Endodermal cell (in vitro differentiated cells): ENCODE data around the gene ESRRA. TPM values are rescaled to one million over a fixed set of nuclear protein-coding genes. Genes with fewer than 3 reads are reported as not detected.

Experiments used
- DNase-seq: peaks from one replicate; pipeline ENCODE4 v3.0.0-alpha.2; 2017
- H3K27ac ChIP-seq: 2 replicates; pipeline ENCODE4 v1.5.1; 2013; ENCODE audit warnings: mild to moderate bottlenecking, low read depth, low read length, moderate library complexity
- H3K27me3 ChIP-seq: 2 replicates; pipeline ENCODE4 v1.6.1; 2013; ENCODE audit warnings: mild to moderate bottlenecking, low read length, moderate library complexity; ENCODE audit not compliant: insufficient read depth, control insufficient read depth, poor library complexity, severe bottlenecking
- H3K36me3 ChIP-seq: 2 replicates; pipeline ENCODE4 v1.7.0; 2013; ENCODE audit warnings: mild to moderate bottlenecking, low read length, moderate library complexity; ENCODE audit not compliant: control insufficient read depth, insufficient read depth
- H3K4me1 ChIP-seq: one replicate; pipeline ENCODE4 v1.7.0; 2013; ENCODE audit warnings: low read length; ENCODE audit not compliant: control insufficient read depth, insufficient read depth
- H3K4me3 ChIP-seq: 2 replicates; pipeline ENCODE4 v1.5.1; 2013; ENCODE audit warnings: mild to moderate bottlenecking, low read length, moderate library complexity
- H3K9ac ChIP-seq: 2 replicates; pipeline ENCODE4 v1.6.1; 2013; ENCODE audit warnings: mild to moderate bottlenecking, low read length, moderate library complexity; ENCODE audit not compliant: poor library complexity, severe bottlenecking; ENCODE audit errors: extremely low read depth
- H3K9me3 ChIP-seq: 2 replicates; pipeline ENCODE4 v1.6.1; 2013; ENCODE audit warnings: mild to moderate bottlenecking, low read length, moderate library complexity; ENCODE audit not compliant: control insufficient read depth
- H3K27ac Mint-ChIP-seq: 2 replicates; pipeline ENCODE4 v1.8.0; 2020; ENCODE audit warnings: mixed read lengths
- H3K27me3 Mint-ChIP-seq: 2 replicates; pipeline ENCODE4 v1.8.0; 2021; ENCODE audit warnings: mild to moderate bottlenecking, mixed read lengths; ENCODE audit not compliant: insufficient read depth
- H3K36me3 Mint-ChIP-seq: 2 replicates; pipeline ENCODE4 v1.8.0; 2020; ENCODE audit warnings: low read depth, mixed read lengths
- H3K4me1 Mint-ChIP-seq: 2 replicates; pipeline ENCODE4 v1.8.0; 2020; ENCODE audit warnings: mixed read lengths
- H3K4me3 Mint-ChIP-seq: 2 replicates; pipeline ENCODE4 v1.8.0; 2020; ENCODE audit warnings: mild to moderate bottlenecking, moderate library complexity, mixed read lengths
- H3K9me3 Mint-ChIP-seq: 2 replicates; pipeline ENCODE4 v1.8.0; 2020; ENCODE audit warnings: mild to moderate bottlenecking, mixed read lengths
- CTCF ChIP-seq: fragments of 200-600 bp; sonication (generic); conservative IDR thresholded peaks from 2 replicates; pipeline ENCODE4 v1.5.0; 2021; ENCODE audit warnings: antibody characterized with exemption, mild to moderate bottlenecking
- WGBS, 2 experiments: methylation state at CpG; one replicate each; pipeline versions ENCODE4 v1.1.5 to v1.1.7; 2013; ENCODE audit warnings: missing lambda C conversion rate in 2 of 2, mixed read lengths in 1 of 2; ENCODE audit not compliant: insufficient coverage in 1 of 2, insufficient read length in 1 of 2; 5-methylcytosine and 5-hydroxymethylcytosine counted together
- total RNA-seq, 2 donors: library from RNA; stranded (reverse); fragmentation: NEBNext Ultra II Directional in 1 of 2; extraction: Animal tissue kit (Norgen Biotek cat#: 25700) in 1 of 2; gene quantifications; 2 replicates in 1 of 2; 3 replicates in 1 of 2; pipeline ENCODE4 v1.2.1, GENCODE V29; 2021

The ESRRA gene
- total RNA-seq, 2 donors from 2014 or later: 22.8 to 34.5 TPM

DNA sequence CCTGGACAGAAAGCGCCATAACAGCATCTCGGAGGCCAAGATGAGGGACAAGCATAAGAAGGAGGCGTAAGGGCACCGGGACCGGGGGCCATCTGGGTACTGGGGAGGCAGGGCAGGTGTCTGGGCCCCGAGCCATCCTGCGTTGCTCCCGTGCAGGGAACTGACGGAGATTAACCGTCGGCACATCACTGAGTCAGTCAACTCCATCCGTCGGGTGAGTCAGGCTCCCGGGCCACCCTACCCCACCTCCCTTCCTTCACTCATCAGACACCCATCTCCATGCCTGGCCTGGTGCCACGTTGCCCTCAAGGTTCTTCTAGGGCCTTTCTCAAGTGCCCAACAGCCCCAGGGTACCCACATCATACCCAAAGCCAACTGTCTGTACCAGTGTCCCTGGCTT, 39.0 kb upstream of the ESRRA start:
- Histone ChIP-seq H3K27me3 (no peaks in the 10 kb centered on the region), H3K36me3 (peaks cover 32% of the 10 kb centered on the region), H3K9ac (no peak overlapping the region), H3K4me3 (no peak overlapping the region), H3K9me3 (no peaks in the 10 kb centered on the region), H3K4me1 (no peaks in the 10 kb centered on the region), H3K27ac (no peak overlapping the region)
- H3K9me3 Mint-ChIP-seq: no peaks in the 10 kb centered on the region
- peaks cover 10% of the 10 kb centered on the region for H3K4me1 Mint-ChIP-seq
- peaks cover 36% of the 10 kb centered on the region for H3K36me3 Mint-ChIP-seq
- DNase-seq: no peak
- H3K27ac Mint-ChIP-seq: no peak overlapping the region
- H3K27me3 Mint-ChIP-seq: no peaks in the 10 kb centered on the region
- TF ChIP-seq CTCF: no peak
- no peak overlapping the region for H3K4me3 Mint-ChIP-seq
- 91 to 97% methylated on average over 14 to 15 of the region's 15 CpGs for WGBS, 2 experiments

DNA sequence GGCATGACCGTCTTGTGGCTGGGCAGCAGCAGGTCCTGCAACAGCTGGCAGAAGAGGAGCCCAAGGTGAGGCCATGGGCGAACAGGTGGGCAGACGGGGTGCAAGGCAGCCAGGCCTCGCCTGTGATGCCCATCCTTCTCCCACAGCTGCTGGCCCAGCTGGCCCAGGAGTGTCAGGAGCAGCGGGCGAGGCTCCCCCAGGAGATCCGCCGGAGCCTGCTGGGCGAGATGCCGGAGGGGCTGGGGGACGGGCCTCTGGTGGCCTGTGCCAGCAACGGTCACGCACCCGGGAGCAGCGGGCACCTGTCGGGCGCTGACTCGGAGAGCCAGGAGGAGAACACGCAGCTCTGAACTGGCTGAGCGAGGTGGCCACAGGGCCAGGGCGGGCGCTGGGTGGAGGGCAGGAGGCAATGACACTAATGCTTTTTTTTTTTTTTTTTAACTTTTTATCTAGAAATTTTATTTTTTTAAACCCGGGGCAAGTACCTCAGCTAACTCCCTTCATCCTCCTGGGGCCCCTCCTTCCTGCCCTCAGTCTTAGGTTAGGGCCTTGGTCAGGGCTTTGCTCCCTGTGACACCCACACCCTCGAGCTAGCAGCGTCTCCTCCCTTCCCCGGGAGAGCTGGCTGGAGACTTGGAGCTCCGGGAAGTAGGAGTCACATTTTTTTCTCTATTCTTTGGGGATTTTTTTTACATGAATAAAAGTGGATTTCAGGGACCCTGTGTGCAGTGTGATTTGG, 37.9 kb upstream of the ESRRA start:
- Mint-ChIP-seq H3K4me1 (peaks cover 10% of the 10 kb centered on the region), H3K9me3 (no peaks in the 10 kb centered on the region), H3K27me3 (no peaks in the 10 kb centered on the region), H3K4me3 (no peak overlapping the region), H3K36me3 (peaks cover 30% of the 10 kb centered on the region), H3K27ac (peak overlapping the region; percentile 95)
- Histone ChIP-seq H3K4me3 (no peak overlapping the region), H3K9ac (no peak overlapping the region), H3K9me3 (no peaks in the 10 kb centered on the region), H3K27ac (no peak overlapping the region), H3K36me3 (peaks cover 25% of the 10 kb centered on the region), H3K4me1 (no peaks in the 10 kb centered on the region), H3K27me3 (no peaks in the 10 kb centered on the region)
- 87 to 88% methylated on average over 8 to 26 of the region's 27 CpGs for WGBS, 2 experiments
- no peak for DNase-seq
- no peak for TF ChIP-seq CTCF

DNA sequence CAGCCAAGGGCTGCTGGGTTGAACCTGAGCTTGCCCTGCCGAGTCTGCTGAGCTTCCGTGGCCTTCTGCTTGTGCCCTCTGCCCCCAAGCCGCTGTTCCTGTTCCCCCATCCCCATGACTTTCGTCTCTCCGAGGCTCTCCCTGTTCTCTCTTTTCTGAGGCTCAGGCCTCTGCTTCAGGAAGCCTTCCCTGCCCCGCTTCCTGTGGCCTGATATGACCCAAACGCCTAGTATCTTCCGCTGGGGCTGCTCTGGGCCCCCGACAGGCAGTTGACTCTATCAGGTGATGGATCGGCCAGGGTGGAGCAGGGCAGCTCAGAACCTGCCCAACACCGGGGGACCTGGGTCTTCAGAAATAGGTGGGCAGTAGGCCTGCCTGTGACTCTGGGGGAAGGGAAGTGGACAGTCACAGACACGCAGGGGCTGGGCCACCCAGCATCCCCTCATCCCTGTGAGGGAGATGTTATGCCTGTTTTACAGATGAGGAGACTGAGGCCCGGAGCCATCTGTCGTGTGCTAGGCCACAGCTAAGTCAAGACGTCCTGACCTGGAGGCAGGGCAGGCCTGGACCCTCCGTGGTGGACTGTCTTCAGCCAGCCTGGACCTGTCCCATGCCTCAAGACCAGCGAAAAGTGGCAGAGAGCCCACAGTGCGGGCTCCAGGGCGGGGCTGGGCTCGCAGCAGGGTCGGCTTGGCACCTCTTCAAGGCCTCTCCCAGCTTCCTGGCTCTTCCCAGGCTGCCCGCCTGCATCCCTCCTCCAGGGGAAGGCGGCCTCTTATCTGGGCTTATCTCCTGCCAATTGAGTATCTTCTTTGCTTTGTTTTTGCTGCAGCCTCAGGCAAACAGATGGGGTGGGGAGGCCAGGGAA, 37.1 kb upstream of the ESRRA start:
- Histone ChIP-seq H3K36me3 (peaks cover 17% of the 10 kb centered on the region), H3K9me3 (no peaks in the 10 kb centered on the region), H3K4me1 (no peaks in the 10 kb centered on the region), H3K4me3 (peak overlapping the region; percentile 82), H3K27me3 (no peaks in the 10 kb centered on the region), H3K27ac (peak overlapping the region; percentile 94), H3K9ac (peak overlapping the region; percentile 91)
- peaks cover 22% of the 10 kb centered on the region for H3K36me3 Mint-ChIP-seq
- H3K4me3 Mint-ChIP-seq: peak overlapping the region; percentile 95
- H3K4me1 Mint-ChIP-seq: peaks cover 10% of the 10 kb centered on the region
- no peaks in the 10 kb centered on the region for H3K9me3 Mint-ChIP-seq
- no peak for TF ChIP-seq CTCF
- no peaks in the 10 kb centered on the region for H3K27me3 Mint-ChIP-seq
- peak overlapping the region; percentile 95 for H3K27ac Mint-ChIP-seq
- 80 to 87% methylated on average over 15 to 23 of the region's 23 CpGs for WGBS, 2 experiments
- peak; percentile 87 for DNase-seq
